Measurements from ENCODE around the gene SLC36A3. TPM values are rescaled to one million over a fixed set of nuclear protein-coding genes. Genes with fewer than 3 reads are reported as not detected.
"Not testable (repeated sequence)": the region's sequence is repeated elsewhere in the genome, so short reads cannot be mapped to it uniquely, and the experiment has no call there.

Gene SLC36A3
- total and polyA plus RNA-seq, 4 experiments from 2014 or later, result not detected

- H3K36me3 ChIP-seq (ENCODE audit: insufficient read depth, low read length); H3K9me3 Mint-ChIP-seq; DNase-seq; H3K36me3 Mint-ChIP-seq; H3K4me3 Mint-ChIP-seq; H3K27me3 ChIP-seq (ENCODE audit: insufficient read depth, low read length); H3K27ac ChIP-seq (ENCODE audit: low read depth, low read length); H3K27me3 Mint-ChIP-seq; H3K4me3 ChIP-seq (ENCODE audit: low read length in 2 of 2); H3K27ac Mint-ChIP-seq; POLR2A ChIA-PET (ENCODE audit: partially characterized antibody); H3K9me3 ChIP-seq (ENCODE audit: control insufficient read depth in 1 of 2, low read length in 2 of 2): not testable (repeated sequence)
- H3K4me1 Mint-ChIP-seq, result peaks cover 17 to 59% (median 36%) of the 10 kb centered on the region in 4 donors
- CTCF ChIA-PET (ENCODE audit: partially characterized antibody), result interaction anchor here (1.5 kb wide), 1 partner anchor 140 kb away, joined by 3 read pairs; no protein-coding TSS in a partner anchor
- peaks cover 37% of the 10 kb centered on the region for H3K4me1 ChIP-seq (ENCODE audit: insufficient read depth, low read length)
- intact Hi-C loops (cut with micrococcal nuclease), result loop anchor here (5.0 kb wide), 2 partner anchors 173 to 502 kb away; partner anchors contain the start of genes ATOX1 and TNIP1
These were observed 48.6 kb downstream of the SLC36A3 start for GRCh38 chr5:151254990-151255389.

DNA sequence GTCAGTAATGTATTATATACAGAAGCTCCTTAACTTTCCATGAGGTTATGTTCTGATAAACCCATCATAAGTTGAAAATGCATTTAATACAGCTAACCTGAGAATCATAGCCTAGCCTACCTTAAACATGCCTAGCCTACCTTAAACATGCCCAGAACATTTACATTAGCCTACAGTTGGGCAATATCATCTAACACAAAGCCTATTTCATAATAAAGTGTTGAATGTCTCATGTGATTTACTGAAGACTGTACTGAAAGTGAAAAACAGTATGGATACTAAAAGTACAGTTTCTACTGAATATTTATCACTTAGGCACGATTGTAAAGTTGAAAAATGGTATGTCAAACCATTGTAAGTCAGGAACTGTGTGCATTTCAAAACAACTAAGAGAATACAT, 49.0 kb downstream of the SLC36A3 start:
- DNase-seq, result no peak
- H3K4me3 Mint-ChIP-seq, result no peak overlapping the region
- Histone ChIP-seq H3K27me3 (ENCODE audit: insufficient read depth, low read length) (no peaks in the 10 kb centered on the region), H3K4me3 (ENCODE audit: low read length in 2 of 2) (no peak overlapping the region), H3K4me1 (ENCODE audit: insufficient read depth, low read length) (peaks cover 37% of the 10 kb centered on the region), H3K36me3 (ENCODE audit: insufficient read depth, low read length) (no peaks in the 10 kb centered on the region), H3K27ac (ENCODE audit: low read depth, low read length) (no peak overlapping the region), H3K9me3 (ENCODE audit: control insufficient read depth in 1 of 2, low read length in 2 of 2) (no peaks in the 10 kb centered on the region)
- ChIA-PET POLR2A (ENCODE audit: partially characterized antibody) (no interaction called here), CTCF (ENCODE audit: partially characterized antibody) (interaction anchor here (1.5 kb wide), 1 partner anchor 139 kb away, joined by 3 read pairs; no protein-coding TSS in a partner anchor)
- no peak overlapping the region for H3K27ac Mint-ChIP-seq
- peaks cover 2 to 3% of the 10 kb centered on the region in 2 donors for H3K36me3 Mint-ChIP-seq
- H3K9me3 Mint-ChIP-seq, result peaks cover 0 to 2% (median 0%) of the 10 kb centered on the region in 8 donors
- intact Hi-C loops (cut with micrococcal nuclease), result loop anchor here (5.0 kb wide), 2 partner anchors 172 to 503 kb away; partner anchors contain the start of genes ATOX1 and TNIP1
- H3K4me1 Mint-ChIP-seq, result peaks cover 17 to 59% (median 36%) of the 10 kb centered on the region in 4 donors
- H3K27me3 Mint-ChIP-seq, result no peaks in the 10 kb centered on the region

- no peaks in the 10 kb centered on the region for H3K27me3 Mint-ChIP-seq
- Histone ChIP-seq H3K9me3 (ENCODE audit: control insufficient read depth in 1 of 2, low read length in 2 of 2) (no peaks in the 10 kb centered on the region), H3K36me3 (ENCODE audit: insufficient read depth, low read length) (no peaks in the 10 kb centered on the region), H3K27ac (ENCODE audit: low read depth, low read length) (peak overlapping the region; percentile 62), H3K4me3 (ENCODE audit: low read length in 2 of 2) (peak overlapping the region; percentile 64 to 68), H3K4me1 (ENCODE audit: insufficient read depth, low read length) (peaks cover 37% of the 10 kb centered on the region), H3K27me3 (ENCODE audit: insufficient read depth, low read length) (no peaks in the 10 kb centered on the region)
- peak overlapping the region; percentile 86 to 96 (median 94) for H3K27ac Mint-ChIP-seq
- CTCF ChIA-PET (ENCODE audit: partially characterized antibody), result interaction anchor here (1.1 to 1.9 kb wide), 5 partner anchors 23 to 519 kb away, joined by 3 to 10 read pairs (median 6); partner anchors contain the start of gene CCDC69
- H3K36me3 Mint-ChIP-seq, result peaks cover 0 to under 1% of the 10 kb centered on the region in 2 donors
- DNase-seq, result no peak
- H3K4me3 Mint-ChIP-seq, result peak overlapping the region; percentile 89 to 97 (median 94)
- peaks cover 17 to 59% (median 36%) of the 10 kb centered on the region in 4 donors for H3K4me1 Mint-ChIP-seq
- peaks cover 0 to 2% (median 0%) of the 10 kb centered on the region in 8 donors for H3K9me3 Mint-ChIP-seq
- intact Hi-C loops (cut with micrococcal nuclease), result loop anchor here (2.0 to 5.0 kb wide), 6 partner anchors 97 to 845 kb away; partner anchors contain the start of genes ANXA6, ATOX1, DCTN4 and RBM22
- POLR2A ChIA-PET (ENCODE audit: partially characterized antibody), result interaction anchor here (1.5 to 4.6 kb wide), 9 partner anchors 27 to 518 kb away, joined by 4 to 78 read pairs (median 9); partner anchors contain the start of genes ANXA6, CCDC69, G3BP1 and TNIP1
These were observed 50.0 kb downstream of the SLC36A3 start for GRCh38 chr5:151253605-151253950.

- intact Hi-C loops (cut with micrococcal nuclease), result loop anchor here (1.0 to 5.0 kb wide), 9 partner anchors 29 to 844 kb away; partner anchors contain the start of genes ANXA6, ATOX1, CCDC69 and DCTN4
- Mint-ChIP-seq H3K27me3 (no peaks in the 10 kb centered on the region), H3K4me3 (peak within 1 kb of the TSS; percentile 89 to 97 (median 94)), H3K36me3 (no peaks in the 10 kb centered on the region), H3K27ac (peak within 1 kb of the TSS; percentile 86 to 96 (median 94)), H3K9me3 (peaks cover 0 to 2% (median 0%) of the 10 kb centered on the region in 8 donors), H3K4me1 (peaks cover 17 to 59% (median 36%) of the 10 kb centered on the region in 4 donors)
- no peaks in the 10 kb centered on the region for H3K36me3 ChIP-seq (ENCODE audit: insufficient read depth, low read length)
- DNase-seq, result peak; percentile 96 to 99 (median 97)
- H3K4me3 ChIP-seq (ENCODE audit: low read length in 2 of 2), result peak within 1 kb of the TSS; percentile 64 to 68
- POLR2A ChIA-PET (ENCODE audit: partially characterized antibody), result interaction anchor here (0.7 to 4.6 kb wide), 23 partner anchors 12 to 803 kb away, joined by 3 to 78 read pairs (median 5); partner anchors contain the start of genes ANXA6, CCDC69, G3BP1 and RBM22
- peak within 1 kb of the TSS; percentile 66 for H3K27ac ChIP-seq (ENCODE audit: low read depth, low read length)
- no peaks in the 10 kb centered on the region for H3K9me3 ChIP-seq (ENCODE audit: control insufficient read depth in 1 of 2, low read length in 2 of 2)
- peaks cover 37% of the 10 kb centered on the region for H3K4me1 ChIP-seq (ENCODE audit: insufficient read depth, low read length)
- CTCF ChIA-PET (ENCODE audit: partially characterized antibody), result interaction anchor here (0.6 to 5.7 kb wide), 18 partner anchors 11 to 803 kb away, joined by 3 to 43 read pairs (median 4); partner anchors contain the start of genes CCDC69, IRGM and RBM22
- no peaks in the 10 kb centered on the region for H3K27me3 ChIP-seq (ENCODE audit: insufficient read depth, low read length)
These were observed 50.6 kb downstream of the SLC36A3 start, which contains the start of gene GM2A for GRCh38 chr5:151252762-151253604. GM2A (plus strand) TSS chr5:151253185; CDS start chr5:151253217, 32 bp downstream.

GRCh38 chr5:151251621-151252020, 51.9 kb downstream of the SLC36A3 start:
- peak overlapping the region; percentile 66 for H3K27ac ChIP-seq (ENCODE audit: low read depth, low read length)
- intact Hi-C loops (cut with micrococcal nuclease), result loop anchor here (1.0 to 5.0 kb wide), 9 partner anchors 27 to 843 kb away; partner anchors contain the start of genes ANXA6, ATOX1, CCDC69 and DCTN4
- no peak for DNase-seq
- H3K27me3 Mint-ChIP-seq, result no peaks in the 10 kb centered on the region
- peak overlapping the region in 1 of 2 donors; percentile 63 for H3K4me3 ChIP-seq (ENCODE audit: low read length in 2 of 2)
- ChIA-PET CTCF (ENCODE audit: partially characterized antibody) (interaction anchor here (1.3 to 5.7 kb wide), 6 partner anchors 10 to 37 kb away, joined by 3 to 43 read pairs (median 8); no protein-coding TSS in a partner anchor), POLR2A (ENCODE audit: partially characterized antibody) (interaction anchor here (1.1 to 4.6 kb wide), 13 partner anchors 11 to 802 kb away, joined by 3 to 78 read pairs (median 9); partner anchors contain the start of genes ANXA6, CCDC69, RBM22 and RPS14)
- no peaks in the 10 kb centered on the region for H3K36me3 ChIP-seq (ENCODE audit: insufficient read depth, low read length)
- H3K27ac Mint-ChIP-seq, result peak overlapping the region; percentile 37 to 96 (median 87)
- H3K27me3 ChIP-seq (ENCODE audit: insufficient read depth, low read length), result no peaks in the 10 kb centered on the region
- H3K4me3 Mint-ChIP-seq, result peak overlapping the region; percentile 77 to 97 (median 91)
- H3K4me1 ChIP-seq (ENCODE audit: insufficient read depth, low read length), result peaks cover 37% of the 10 kb centered on the region
- H3K9me3 ChIP-seq (ENCODE audit: control insufficient read depth in 1 of 2, low read length in 2 of 2), result no peaks in the 10 kb centered on the region
- peaks cover 0 to 2% (median 0%) of the 10 kb centered on the region in 8 donors for H3K9me3 Mint-ChIP-seq
- H3K4me1 Mint-ChIP-seq, result peaks cover 17 to 53% (median 35%) of the 10 kb centered on the region in 4 donors
- H3K36me3 Mint-ChIP-seq, result no peaks in the 10 kb centered on the region

DNA sequence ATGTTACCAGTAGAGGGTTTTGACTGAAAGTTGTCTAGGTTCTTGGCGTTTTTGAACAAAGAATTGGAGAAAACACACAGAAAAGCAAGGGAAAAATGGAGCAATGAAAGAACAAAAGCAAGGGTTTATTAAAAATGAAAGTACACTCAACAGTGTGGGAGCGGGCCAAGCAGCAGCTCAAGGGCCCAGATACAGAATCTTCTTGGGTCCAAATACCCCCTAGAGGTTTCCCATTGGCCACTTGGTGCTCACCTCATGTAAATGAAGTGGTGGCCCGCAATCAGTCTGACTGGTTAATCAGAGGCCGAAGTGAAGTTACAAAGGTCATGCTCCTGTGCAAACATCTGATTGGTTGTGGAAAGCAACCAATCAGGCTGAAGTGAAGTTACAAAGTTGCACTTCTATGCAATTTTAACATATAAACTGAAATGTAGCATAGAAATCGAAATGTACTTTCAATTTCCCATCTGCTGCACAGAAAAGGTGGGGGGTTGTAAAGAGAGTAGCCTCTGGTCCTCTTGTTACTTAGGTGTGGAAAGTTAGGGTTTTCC, 52.5 kb downstream of the SLC36A3 start:
- Histone ChIP-seq H3K4me3 (ENCODE audit: low read length in 2 of 2) (peak overlapping the region in 1 of 2 donors; percentile 14), H3K36me3 (ENCODE audit: insufficient read depth, low read length) (no peaks in the 10 kb centered on the region), H3K9me3 (ENCODE audit: control insufficient read depth in 1 of 2, low read length in 2 of 2) (no peaks in the 10 kb centered on the region), H3K27ac (ENCODE audit: low read depth, low read length) (peak overlapping the region; percentile 66), H3K27me3 (ENCODE audit: insufficient read depth, low read length) (no peaks in the 10 kb centered on the region), H3K4me1 (ENCODE audit: insufficient read depth, low read length) (peaks cover 37% of the 10 kb centered on the region)
- DNase-seq, result peak; percentile 34 to 59 (median 39)
- ChIA-PET CTCF (ENCODE audit: partially characterized antibody) (interaction anchor here (2.1 to 5.7 kb wide), 2 partner anchors 9 to 12 kb away, joined by 12 to 43 read pairs; no protein-coding TSS in a partner anchor), POLR2A (ENCODE audit: partially characterized antibody) (interaction anchor here (0.7 to 4.6 kb wide), 9 partner anchors 10 to 593 kb away, joined by 3 to 78 read pairs (median 5); partner anchors contain the start of gene CCDC69)
- no peaks in the 10 kb centered on the region for H3K27me3 Mint-ChIP-seq
- peaks cover 0 to 2% (median 0%) of the 10 kb centered on the region in 8 donors for H3K9me3 Mint-ChIP-seq
- peak overlapping the region; percentile 37 to 96 (median 87) for H3K27ac Mint-ChIP-seq
- intact Hi-C loops (cut with micrococcal nuclease), result loop anchor here (5.0 kb wide), 2 partner anchors 169 to 506 kb away; partner anchors contain the start of genes ATOX1 and TNIP1
- peaks cover 17 to 53% (median 35%) of the 10 kb centered on the region in 4 donors for H3K4me1 Mint-ChIP-seq
- H3K4me3 Mint-ChIP-seq, result peak overlapping the region; percentile 75 to 96 (median 83)
- H3K36me3 Mint-ChIP-seq, result no peaks in the 10 kb centered on the region
